Measurements from ENCODE around the gene EPHA3.

GRCh38 chr3:89114841-89115223 lies 7.4 kb downstream of the EPHA3 start:
- TF ChIP-seq CTCF (conservative IDR thresholded peaks at IDR 0.05; ENCODE audit: low read depth, low read length) (no peak), CHD1 (IDR thresholded peaks at IDR 0.05; ENCODE audit: low read depth, low read length) (no peak), POLR2A (IDR thresholded peaks at IDR 0.05; ENCODE audit: low read depth, low read length) (no peak), USF2 (IDR thresholded peaks at IDR 0.05; ENCODE audit: low read depth, low read length) (no peak), CEBPB (IDR thresholded peaks at IDR 0.05; ENCODE audit: low read depth, low read length) (no peak), ELK1 (IDR thresholded peaks at IDR 0.05; ENCODE audit: borderline replicate concordance, low read depth, low read length) (no peak), RAD21 (IDR thresholded peaks at IDR 0.05; ENCODE audit: low read length) (no peak), MXI1 (IDR thresholded peaks at IDR 0.05; ENCODE audit: borderline replicate concordance, low read depth, low read length) (no peak), RFX5 (IDR thresholded peaks at IDR 0.05; ENCODE audit: low read depth, low read length) (no peak), RCOR1 (IDR thresholded peaks at IDR 0.05; ENCODE audit: insufficient replicate concordance, low read length) (no peak), MAFK (IDR thresholded peaks at IDR 0.05; ENCODE audit: low read depth, low read length) (no peak)
